Measurements from ENCODE around the gene SLC7A6.

The SLC7A6 gene

GRCh38 chr16:68348639-68349445, 84.5 kb downstream of the SLC7A6 start:
- DNase-seq: no peak

GRCh38 chr16:68349838-68350410, 85.6 kb downstream of the SLC7A6 start:
- no peak for DNase-seq

- DNase-seq: no peak
These were observed 86.6 kb downstream of the SLC7A6 start for GRCh38 chr16:68350813-68351350.
